ENCODE data around the gene COL8A1. TPM values are rescaled to one million over a fixed set of nuclear protein-coding genes. Genes with fewer than 3 reads are reported as not detected.
"Not testable (repeated sequence)": the region's sequence is repeated elsewhere in the genome, so short reads cannot be mapped to it uniquely, and the experiment has no call there.

Gene COL8A1
- total RNA-seq, 1 donor from 2014 or later, result 95.1 TPM

- DNase-seq (no peak), ATAC-seq (no peak)
- no peaks in the 10 kb centered on the region for H3K9me3 ChIP-seq
- intact Hi-C loops (cut with DNase I), result no loop called here
- H3K4me1 ChIP-seq, result peaks cover 13% of the 10 kb centered on the region
- H3K27me3 ChIP-seq, result no peaks in the 10 kb centered on the region
- no peak overlapping the region for H3K4me3 ChIP-seq
- H3K27ac ChIP-seq, result no peak overlapping the region
- no peaks in the 10 kb centered on the region for H3K36me3 ChIP-seq
- TF ChIP-seq CTCF (IDR thresholded peaks at IDR 0.05), result no peak
These were observed 199.3 kb downstream of the COL8A1 start for GRCh38 chr3:99837715-99838114.

- TF ChIP-seq CTCF (IDR thresholded peaks at IDR 0.05), result no peak
- Histone ChIP-seq H3K27ac (no peak overlapping the region), H3K9me3 (no peaks in the 10 kb centered on the region), H3K36me3 (no peaks in the 10 kb centered on the region), H3K4me3 (no peak overlapping the region), H3K27me3 (no peaks in the 10 kb centered on the region), H3K4me1 (peaks cover 12% of the 10 kb centered on the region)
- ATAC-seq, result no peak
- DNase-seq, result no peak
- intact Hi-C loops (cut with DNase I), result no loop called here
These were observed 200.4 kb downstream of the COL8A1 start for GRCh38 chr3:99838755-99839154.

- H3K27me3 ChIP-seq, result no peaks in the 10 kb centered on the region
- ATAC-seq, result no peak
- H3K36me3 ChIP-seq, result no peaks in the 10 kb centered on the region
- H3K27ac ChIP-seq, result no peak overlapping the region
- intact Hi-C loops (cut with DNase I), result loop anchor here (10.0 kb wide), 1 partner anchor 415 kb away; no protein-coding TSS in a partner anchor
- H3K4me3 ChIP-seq, result no peak overlapping the region
- no peak for TF ChIP-seq CTCF (IDR thresholded peaks at IDR 0.05)
- no peak for DNase-seq
- H3K9me3 ChIP-seq, result no peaks in the 10 kb centered on the region
- H3K4me1 ChIP-seq, result peaks cover 8% of the 10 kb centered on the region
These were observed 201.2 kb downstream of the COL8A1 start for GRCh38 chr3:99839613-99840012.

- DNase-seq, ATAC-seq, H3K27ac ChIP-seq, H3K9me3 ChIP-seq, H3K27me3 ChIP-seq, H3K36me3 ChIP-seq, H3K4me3 ChIP-seq: not testable (repeated sequence)
- H3K4me1 ChIP-seq, result peaks cover 27% of the 10 kb centered on the region
- intact Hi-C loops (cut with DNase I), result loop anchor here (10.0 kb wide), 1 partner anchor 413 kb away; no protein-coding TSS in a partner anchor
These were observed 203.6 kb downstream of the COL8A1 start for GRCh38 chr3:99841949-99842348.

GRCh38 chr3:99842826-99843589 lies 204.6 kb downstream of the COL8A1 start:
- DNase-seq (no peak), ATAC-seq (peak; percentile 84)
- Histone ChIP-seq H3K27ac (no peak overlapping the region), H3K4me1 (peaks cover 27% of the 10 kb centered on the region), H3K4me3 (no peak overlapping the region), H3K9me3 (no peaks in the 10 kb centered on the region), H3K36me3 (no peaks in the 10 kb centered on the region), H3K27me3 (no peaks in the 10 kb centered on the region)
- intact Hi-C loops (cut with DNase I), result loop anchor here (10.0 kb wide), 1 partner anchor 412 kb away; no protein-coding TSS in a partner anchor
- TF ChIP-seq CTCF (IDR thresholded peaks at IDR 0.05), result peak; percentile 76

GRCh38 chr3:99843590-99844258 lies 205.3 kb downstream of the COL8A1 start:
- H3K27ac ChIP-seq, result peak overlapping the region; percentile 49
- no peaks in the 10 kb centered on the region for H3K27me3 ChIP-seq
- ATAC-seq (peak; percentile 40), DNase-seq (no peak)
- intact Hi-C loops (cut with DNase I), result loop anchor here (10.0 kb wide), 1 partner anchor 411 kb away; no protein-coding TSS in a partner anchor
- no peaks in the 10 kb centered on the region for H3K9me3 ChIP-seq
- TF ChIP-seq CTCF (IDR thresholded peaks at IDR 0.05), result no peak
- no peak overlapping the region for H3K4me3 ChIP-seq
- no peaks in the 10 kb centered on the region for H3K36me3 ChIP-seq
- H3K4me1 ChIP-seq, result peaks cover 27% of the 10 kb centered on the region
